K562 (cell line): ENCODE results near the gene CPEB1. TPM values are rescaled to one million over a fixed set of nuclear protein-coding genes. Genes with fewer than 3 reads are reported as not detected.

ENCODE experiments used
- ATAC-seq: fragments of 200-7000 bp; cut with Tn5 transposase; 3 replicates; pipeline ENCODE4 v1.9.1; 2020; ENCODE audit warnings: moderate library complexity
- BruUV-seq: library from RNA; stranded (reverse); fragments of 400-500 nt; replicated peaks from 2 replicates; lab custom pipeline; 2021; lab: Mats Ljungman, UMichigan
- CTCF ChIA-PET: fragments of 300-600 bp; formaldehyde crosslinking; extraction: SDS; loops from one replicate; lab custom pipeline; 2021; ENCODE audit warnings: low intra/inter-chr PET ratio; lab: Yijun Ruan, JAX
- POLR2A ChIA-PET: fragments of 300-600, 350-650 bp; sonication (Branson Sonifier 250); formaldehyde crosslinking; extraction: SDS; loops from one replicate; lab custom pipeline; 2021; ENCODE audit warnings: antibody characterized with exemption, inconsistent platforms; lab: Yijun Ruan, JAX
- DNase-seq, 4 experiments: peaks; one replicate each; pipeline versions ENCODE4 v3.0.0 to v3.0.0-alpha.2; 2011 to 2018; ENCODE audit warnings: low spot score in 3 of 4, mixed read lengths in 3 of 4; ENCODE audit errors: extremely low read depth in 1 of 4
- FAIRE-seq: peaks from 2 replicates; lab custom pipeline; 2011; peaks lifted over from hg19 to GRCh38; lab: Jason Lieb, UNC
- H2AFZ ChIP-seq: 2 replicates; pipeline ENCODE4 v1.6.0; 2011; ENCODE audit warnings: low read depth, low read length, control low read depth, inconsistent platforms
- H3K27ac ChIP-seq: fragments of 200-600 bp; 3 replicates; pipeline ENCODE4 v1.8.0; 2011; ENCODE audit warnings: low read depth, mild to moderate bottlenecking, control low read depth, inconsistent platforms, low read length, moderate library complexity, mixed read lengths; ENCODE audit errors: extremely low read depth
- H3K27me3 ChIP-seq, 2 experiments: fragments of 300-600 bp in 1 of 2; 2 replicates in 1 of 2; 3 replicates in 1 of 2; pipeline versions ENCODE4 v1.6.0 to v1.8.0; 2011; ENCODE audit warnings: inconsistent platforms in 2 of 2, low read length in 2 of 2, mild to moderate bottlenecking in 1 of 2, mixed read lengths in 1 of 2, moderate library complexity in 1 of 2; ENCODE audit not compliant: control insufficient read depth in 2 of 2, insufficient read depth in 2 of 2
- H3K36me3 ChIP-seq: fragments of 300-600 bp; 3 replicates; pipeline ENCODE4 v1.8.0; 2011; ENCODE audit warnings: mild to moderate bottlenecking, low read length, inconsistent platforms; ENCODE audit not compliant: control insufficient read depth, insufficient read depth
- H3K4me1 ChIP-seq, 2 experiments: fragments of 200-600 bp in 1 of 2; replicated peaks in 1 of 2; 2 replicates in 1 of 2; 3 replicates in 1 of 2; pipeline versions ENCODE4 v1.5.1 to v1.8.0; 2011; ENCODE audit warnings: inconsistent platforms in 2 of 2, low read length in 2 of 2, mild to moderate bottlenecking in 1 of 2, mixed read lengths in 1 of 2, moderate library complexity in 1 of 2; ENCODE audit not compliant: control insufficient read depth in 2 of 2, insufficient read depth in 2 of 2
- H3K4me2 ChIP-seq: 2 replicates; pipeline ENCODE4 v1.6.1; 2011; ENCODE audit warnings: low read length, control low read depth, inconsistent platforms, mixed read lengths; ENCODE audit not compliant: insufficient read depth
- H3K4me3 ChIP-seq: fragments of 200-600 bp; sonication (generic), shearing (Covaris generic); 2 replicates; pipeline ENCODE4 v1.5.1; 2016; ENCODE audit warnings: control low read depth, inconsistent platforms
- H3K79me2 ChIP-seq: fragments of 200-600 bp; 3 replicates; pipeline ENCODE4 v1.8.0; 2011; ENCODE audit warnings: low read length, inconsistent platforms; ENCODE audit not compliant: control insufficient read depth, insufficient read depth
- H3K9ac ChIP-seq, 2 experiments: 2 replicates each; pipeline versions ENCODE4 v1.6.0 to v1.6.1; 2011; ENCODE audit warnings: low read depth in 2 of 2, low read length in 2 of 2, control low read depth in 1 of 2, inconsistent platforms in 1 of 2, mild to moderate bottlenecking in 1 of 2, mixed read lengths in 1 of 2; ENCODE audit not compliant: insufficient read depth in 1 of 2
- H3K9me1 ChIP-seq: one replicate; pipeline ENCODE4 v1.6.0; 2011; ENCODE audit warnings: inconsistent platforms, mild to moderate bottlenecking, low read length, moderate library complexity; ENCODE audit not compliant: control insufficient read depth, insufficient read depth
- H3K9me3 ChIP-seq: replicated peaks from 2 replicates; pipeline ENCODE4 v1.5.1; 2011; ENCODE audit warnings: low read depth, low read length, inconsistent platforms; ENCODE audit not compliant: control insufficient read depth, insufficient read depth
- H4K20me1 ChIP-seq: replicated peaks from 2 replicates; pipeline ENCODE4 v1.6.1; 2011; ENCODE audit warnings: low read length, inconsistent platforms, mixed read lengths; ENCODE audit not compliant: control insufficient read depth, insufficient read depth
- ARHGAP35 ChIP-seq: fragments of 450-650 bp; IDR thresholded peaks from 2 replicates; pipeline ENCODE4 v1.6.1; 2018; ENCODE audit not compliant: partially characterized antibody
- ATF4 ChIP-seq: fragments of 450-650 bp; formaldehyde crosslinking; IDR thresholded peaks from 2 replicates; pipeline ENCODE4 v1.4.0; 2022; ENCODE audit warnings: mild to moderate bottlenecking, moderate library complexity
- DDX20 ChIP-seq: fragments of 450-650 bp; IDR thresholded peaks from 2 replicates; pipeline ENCODE4 v1.6.1; 2016; ENCODE audit warnings: missing genetic modification characterization, low read depth, mild to moderate bottlenecking, missing compliant biosample characterization, moderate library complexity
- FOXK2 ChIP-seq, 2 experiments: fragments of 450-650 bp; IDR thresholded peaks in 1 of 2; conservative IDR thresholded peaks in 1 of 2; 2 replicates each; pipeline ENCODE4 v1.6.1; 2016; ENCODE audit warnings: low read depth in 2 of 2, mild to moderate bottlenecking in 1 of 2
- JUND ChIP-seq, 2 experiments: IDR thresholded peaks; 2 replicates in 1 of 2; 3 replicates in 1 of 2; pipeline ENCODE4 v1.6.1; 2011; ENCODE audit warnings: borderline replicate concordance in 2 of 2, low read depth in 2 of 2, low read length in 2 of 2, improper control_type of control experiment in 1 of 2, missing biosample characterization in 1 of 2, missing genetic modification characterization in 1 of 2, missing genetic modification reagents in 1 of 2
- MAFK ChIP-seq: IDR thresholded peaks from 2 replicates; pipeline ENCODE4 v1.6.1; 2011; ENCODE audit warnings: low read length, improper control_type of control experiment
- NEUROD1 ChIP-seq: fragments of 150-350 bp; IDR thresholded peaks from 2 replicates; pipeline ENCODE4 v1.6.1; 2014; ENCODE audit warnings: borderline replicate concordance, low read length, low read depth; ENCODE audit not compliant: partially characterized antibody
- RBFOX2 ChIP-seq: fragments of 200-400 bp; formaldehyde crosslinking; IDR thresholded peaks from 2 replicates; pipeline ENCODE4 v1.6.1; 2017; ENCODE audit warnings: low read depth, mild to moderate bottlenecking, low read length, moderate library complexity
- RFX1 ChIP-seq: fragments of 450-650 bp; IDR thresholded peaks from 2 replicates; pipeline ENCODE4 v1.6.1; 2016; ENCODE audit warnings: mild to moderate bottlenecking, moderate library complexity
- SRSF7 ChIP-seq: fragments of 200-400 bp; formaldehyde crosslinking; optimal IDR thresholded peaks from 2 replicates; pipeline ENCODE3; 2017; ENCODE audit warnings: mild to moderate bottlenecking, low read depth, low read length
- THAP7 ChIP-seq: fragments of 250-450 bp; sonication (Bioruptor Pico); IDR thresholded peaks from 2 replicates; pipeline ENCODE4 v1.5.0; 2021
- THRAP3 ChIP-seq: fragments of 450-650 bp; IDR thresholded peaks from 2 replicates; pipeline ENCODE4 v1.6.1; 2016; ENCODE audit warnings: mild to moderate bottlenecking, inconsistent platforms, borderline replicate concordance
- ZBTB1 ChIP-seq: sonication (generic); formaldehyde crosslinking; IDR thresholded peaks from 2 replicates; pipeline ENCODE4 v1.8.1; 2023; ENCODE audit warnings: missing genetic modification reagents, low read depth, mild to moderate bottlenecking, borderline replicate concordance
- ZFP1 ChIP-seq: fragments of 450-650 bp; formaldehyde crosslinking; IDR thresholded peaks from 2 replicates; pipeline ENCODE4 v1.4.0; 2020; ENCODE audit warnings: mild to moderate bottlenecking, mixed read lengths
- ZNF239 ChIP-seq: fragments of 250-450 bp; sonication (Bioruptor Pico); IDR thresholded peaks from 2 replicates; pipeline ENCODE4 v1.4.0; 2020; ENCODE audit warnings: mild to moderate bottlenecking
- ZNF408 ChIP-seq: fragments of 250-450 bp; sonication (Bioruptor Pico); IDR thresholded peaks from 2 replicates; pipeline ENCODE4 v1.4.0; 2020; ENCODE audit warnings: low read depth, mild to moderate bottlenecking, moderate library complexity
- ZNF449 ChIP-seq: fragments of 250-450 bp; sonication (Bioruptor Pico); IDR thresholded peaks from 2 replicates; pipeline ENCODE4 v1.8.0; 2022; ENCODE audit warnings: moderate library complexity, mild to moderate bottlenecking, inconsistent platforms
- WGBS: fragments of 100-300 bp; shearing (Covaris generic); methylation state at CpG from one replicate; pipeline ENCODE4 v1.1.6; 2016; ENCODE audit warnings: low coverage, mixed read lengths; ENCODE audit not compliant: insufficient coverage; ENCODE audit errors: missing lambda C conversion rate; 5-methylcytosine and 5-hydroxymethylcytosine counted together
- in situ Hi-C: fragments of 300-500 bp; cut with MboI; formaldehyde crosslinking; loops from 4 replicates; pipeline ENCODE4 v1.15.0; 2018; ENCODE audit warnings: inconsistent platforms, mixed read lengths
- intact Hi-C: fragments of 100-400 bp; cut with micrococcal nuclease; formaldehyde crosslinking; loops from 2 replicates; pipeline ENCODE4 v1.14.2; 2022
- polyA plus RNA-seq, 8 experiments: library from polyadenylated mRNA; depleted of rRNA in 4 of 8; stranded (reverse) in 5 of 8; unstranded in 3 of 8; fragments of >200 nt; fragmentation: Nextera tagmentation in 2 of 8; fragmentation: Illumina TruSeq in 1 of 8; extraction: Ambion mirVana in 2 of 8; extraction: Trizol in 1 of 8; gene quantifications; 2 replicates each; pipeline versions ENCODE4 v1.2.1 to v1.2.3, GENCODE V29; 2011 to 2014; ENCODE audit warnings: inconsistent platforms in 1 of 8, missing spikeins in 1 of 8
- total RNA-seq, 7 experiments: library from RNA; depleted of rRNA in 6 of 7; stranded (reverse); fragments of >200 nt in 6 of 7; fragmentation: Illumina TruSeq in 2 of 7; extraction: Trizol in 2 of 7; gene quantifications; 2 replicates each; pipeline versions ENCODE4 v1.2.1 to v1.2.3, GENCODE V29; 2011 to 2021; ENCODE audit warnings: low replicate concordance in 1 of 7

CPEB1 gene
- total and polyA plus RNA-seq, 9 of the 15 experiments (the other 6 are each of a cell fraction or from before 2014, with no cell fraction given): 2.2 to 13.4 (median 9.7) TPM

GRCh38 chr15:82587805-82588204 lies 59.4 kb downstream of the CPEB1 start:
- ATAC-seq (no peak), FAIRE-seq (peak; percentile 26), DNase-seq (no peak)
- Histone ChIP-seq H3K79me2 (no peaks in the 10 kb centered on the region), H3K9me3 (no peaks in the 10 kb centered on the region), H4K20me1 (no peaks in the 10 kb centered on the region), H3K27ac (no peak overlapping the region), H3K36me3 (no peaks in the 10 kb centered on the region; the same call in 1 of the 3 replicates), H2AFZ (no peak overlapping the region), H3K9ac (no peak overlapping the region), H3K9me1 (no peaks in the 10 kb centered on the region), H3K4me1 (no peaks in the 10 kb centered on the region), H3K4me3 (no peak overlapping the region), H3K4me2 (no peak overlapping the region), H3K27me3 (no peaks in the 10 kb centered on the region)
- TF ChIP-seq ZNF239 (CRISPR knock-in tag) (no peak), ZBTB1 (CRISPR knock-in tag) (no peak), ZFP1 (CRISPR knock-in tag) (no peak), THAP7 (CRISPR knock-in tag) (no peak), DDX20 (tag) (no peak), ATF4 (CRISPR knock-in tag) (no peak), RBFOX2 (no peak), SRSF7 (no peak), ZNF449 (CRISPR knock-in tag) (no peak), FOXK2 (conservative IDR thresholded peaks at IDR 0.05 in 1 of 2, IDR thresholded peaks at IDR 0.05 in 1 of 2; ENCODE audit: low read depth in 2 of 2) (no peak), JUND (IDR thresholded peaks at IDR 0.05; ENCODE audit: borderline replicate concordance, low read depth, low read length) (no peak), JUND (tag; IDR thresholded peaks at IDR 0.05; ENCODE audit: borderline replicate concordance, low read depth, low read length) (no peak), ARHGAP35 (no peak), ZNF408 (CRISPR knock-in tag) (no peak), THRAP3 (no peak), RFX1 (no peak), NEUROD1 (no peak), MAFK (no peak)
- in situ Hi-C loops (no loop called here), intact Hi-C loops (no loop called here)
- ChIA-PET CTCF (no interaction called here), POLR2A (interaction anchor here (1.6 kb wide), 1 partner anchor 10 kb away, joined by 5 read pairs; no protein-coding TSS in a partner anchor)
- BruUV-seq: no TSS peak
- WGBS: 79% methylated on average over 4 of the region's 4 CpGs
